KOPT-K1 (cell line): ENCODE results near the gene GPLD1.
A peak's percentile ranks its signal among the peaks of the same experiment; 100 is the strongest.

Experiments
- H3K27ac ChIP-seq: fragments of 200-600 bp; sonication (generic); 2 replicates; pipeline ENCODE4 v1.5.1; 2016; ENCODE audit warnings: antibody characterized with exemption, mild to moderate bottlenecking, low read depth, low read length; ENCODE audit not compliant: poor library complexity, severe bottlenecking
- H3K36me3 ChIP-seq: fragments of 200-600 bp; sonication (generic); 2 replicates; pipeline ENCODE4 v1.5.1; 2017; ENCODE audit warnings: antibody characterized with exemption, mild to moderate bottlenecking, low read length, moderate library complexity; ENCODE audit not compliant: insufficient read depth
- H3K9me3 ChIP-seq: fragments of 200-600 bp; sonication (generic); 2 replicates; pipeline ENCODE4 v1.5.1; 2017; ENCODE audit warnings: antibody characterized with exemption, low read length, mild to moderate bottlenecking; ENCODE audit not compliant: insufficient read depth, poor library complexity, severe bottlenecking

GPLD1 gene, protein sequence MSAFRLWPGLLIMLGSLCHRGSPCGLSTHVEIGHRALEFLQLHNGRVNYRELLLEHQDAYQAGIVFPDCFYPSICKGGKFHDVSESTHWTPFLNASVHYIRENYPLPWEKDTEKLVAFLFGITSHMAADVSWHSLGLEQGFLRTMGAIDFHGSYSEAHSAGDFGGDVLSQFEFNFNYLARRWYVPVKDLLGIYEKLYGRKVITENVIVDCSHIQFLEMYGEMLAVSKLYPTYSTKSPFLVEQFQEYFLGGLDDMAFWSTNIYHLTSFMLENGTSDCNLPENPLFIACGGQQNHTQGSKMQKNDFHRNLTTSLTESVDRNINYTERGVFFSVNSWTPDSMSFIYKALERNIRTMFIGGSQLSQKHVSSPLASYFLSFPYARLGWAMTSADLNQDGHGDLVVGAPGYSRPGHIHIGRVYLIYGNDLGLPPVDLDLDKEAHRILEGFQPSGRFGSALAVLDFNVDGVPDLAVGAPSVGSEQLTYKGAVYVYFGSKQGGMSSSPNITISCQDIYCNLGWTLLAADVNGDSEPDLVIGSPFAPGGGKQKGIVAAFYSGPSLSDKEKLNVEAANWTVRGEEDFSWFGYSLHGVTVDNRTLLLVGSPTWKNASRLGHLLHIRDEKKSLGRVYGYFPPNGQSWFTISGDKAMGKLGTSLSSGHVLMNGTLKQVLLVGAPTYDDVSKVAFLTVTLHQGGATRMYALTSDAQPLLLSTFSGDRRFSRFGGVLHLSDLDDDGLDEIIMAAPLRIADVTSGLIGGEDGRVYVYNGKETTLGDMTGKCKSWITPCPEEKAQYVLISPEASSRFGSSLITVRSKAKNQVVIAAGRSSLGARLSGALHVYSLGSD

DNA sequence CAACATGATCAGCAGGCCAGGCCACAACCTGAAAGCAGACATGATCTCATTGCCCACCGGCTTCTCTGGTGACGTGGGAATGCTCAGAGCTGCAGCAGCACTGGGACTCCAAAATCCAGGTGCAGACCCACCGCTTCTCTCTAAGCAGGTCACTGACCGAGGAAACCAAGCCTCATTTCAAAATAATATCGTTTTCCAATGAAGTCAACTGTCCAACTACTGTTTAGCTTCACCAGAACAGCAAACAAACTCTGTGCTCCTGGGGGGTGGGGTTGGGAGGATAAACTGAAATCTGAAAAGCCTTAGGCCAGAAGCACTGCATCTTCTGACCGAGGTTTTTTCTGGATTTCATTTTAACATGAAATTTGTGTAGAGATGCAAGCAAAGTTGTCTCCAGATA is at the start of gene GPLD1:
TSS of gene GPLD1 (minus strand) at position 109 of the 400 bp plus-strand sequence. CDS start at position 42, 67 bp downstream.
- Histone ChIP-seq H3K27ac (no peak within 1 kb of the TSS), H3K36me3 (no peaks in the 10 kb centered on the region), H3K9me3 (no peaks in the 10 kb centered on the region)

DNA sequence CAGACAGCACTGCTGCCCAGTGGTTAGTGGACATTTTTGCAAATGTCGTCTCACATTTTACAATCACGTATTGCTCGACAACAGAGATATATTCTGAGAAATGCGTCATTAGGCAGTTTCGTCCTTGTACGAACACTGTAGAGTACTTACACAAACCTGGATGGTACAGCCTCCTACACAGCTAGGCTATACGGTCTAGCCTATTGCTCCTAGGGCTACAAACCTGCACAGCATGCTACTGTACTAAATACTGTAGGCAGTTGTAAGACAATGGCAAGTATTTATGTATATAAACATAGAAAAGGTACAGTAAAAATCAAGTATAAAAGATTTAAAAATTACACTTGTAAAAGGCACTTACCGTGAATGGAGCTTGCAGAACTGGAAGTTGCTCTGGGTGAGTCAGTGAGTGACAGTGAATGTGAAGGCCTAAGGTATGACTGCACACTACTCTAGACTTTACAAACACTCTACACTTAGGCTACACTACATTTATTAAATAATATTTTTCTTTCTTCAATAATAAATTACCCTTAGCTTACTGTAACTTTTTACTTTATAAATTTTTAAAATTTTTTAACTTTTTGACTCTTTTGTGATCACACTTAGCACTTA is 48.5 kb upstream of the GPLD1 start:
- Histone ChIP-seq H3K36me3 (peaks cover 24% of the 10 kb centered on the region), H3K27ac (no peak overlapping the region), H3K9me3 (no peaks in the 10 kb centered on the region)

DNA sequence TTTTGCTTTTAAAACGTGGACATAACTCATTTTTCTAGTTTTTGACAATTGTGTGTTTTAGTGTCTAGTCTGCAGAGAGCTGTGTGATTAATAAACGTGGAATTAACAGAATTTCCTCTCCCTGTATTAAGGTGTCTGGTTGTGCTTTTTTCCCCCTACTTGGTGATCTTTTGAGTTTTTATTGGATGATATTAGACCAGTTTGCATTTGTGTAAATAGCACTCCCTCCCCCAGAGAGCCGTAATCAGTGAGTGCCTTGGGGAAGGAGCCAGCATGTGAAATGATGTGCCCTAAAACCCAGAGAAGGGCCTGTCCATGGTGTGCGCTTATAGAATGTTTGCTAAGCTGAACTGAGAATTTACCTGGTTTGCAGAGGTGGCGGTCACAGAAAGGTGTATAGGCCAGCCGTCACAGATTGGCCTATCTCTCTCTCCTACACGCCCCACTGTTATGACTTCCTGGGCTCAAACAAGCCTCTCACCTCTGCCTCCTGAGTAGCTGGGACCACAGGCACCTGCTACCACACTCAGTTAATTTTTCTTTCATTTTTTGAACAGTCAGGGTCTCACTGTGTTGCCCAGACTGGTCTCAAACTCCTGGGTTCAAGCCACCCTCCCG is 47.8 kb upstream of the GPLD1 start:
- no peak overlapping the region for H3K27ac ChIP-seq
- peaks cover 31% of the 10 kb centered on the region for H3K36me3 ChIP-seq
- H3K9me3 ChIP-seq, result no peaks in the 10 kb centered on the region

DNA sequence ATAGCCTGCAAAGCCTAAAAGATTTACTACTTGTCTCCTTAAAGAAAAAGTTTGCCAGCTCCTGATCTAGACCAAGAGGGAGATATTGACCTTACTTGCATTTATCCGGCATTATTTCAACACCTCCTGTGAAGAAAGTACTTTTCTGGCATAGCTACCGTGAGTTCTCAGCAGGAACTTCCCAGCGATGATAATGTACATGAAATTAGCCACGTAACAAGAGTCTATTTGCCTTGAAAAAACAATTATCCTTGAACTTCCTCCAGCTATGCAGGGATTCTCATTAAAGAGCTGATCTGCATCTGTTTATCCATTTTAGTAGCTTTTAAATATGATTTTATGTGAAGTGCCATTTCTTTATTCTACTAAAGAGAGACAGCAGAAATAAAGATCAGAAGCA is 47.1 kb upstream of the GPLD1 start:
- Histone ChIP-seq H3K9me3 (no peaks in the 10 kb centered on the region), H3K27ac (no peak overlapping the region), H3K36me3 (peaks cover 36% of the 10 kb centered on the region)

DNA sequence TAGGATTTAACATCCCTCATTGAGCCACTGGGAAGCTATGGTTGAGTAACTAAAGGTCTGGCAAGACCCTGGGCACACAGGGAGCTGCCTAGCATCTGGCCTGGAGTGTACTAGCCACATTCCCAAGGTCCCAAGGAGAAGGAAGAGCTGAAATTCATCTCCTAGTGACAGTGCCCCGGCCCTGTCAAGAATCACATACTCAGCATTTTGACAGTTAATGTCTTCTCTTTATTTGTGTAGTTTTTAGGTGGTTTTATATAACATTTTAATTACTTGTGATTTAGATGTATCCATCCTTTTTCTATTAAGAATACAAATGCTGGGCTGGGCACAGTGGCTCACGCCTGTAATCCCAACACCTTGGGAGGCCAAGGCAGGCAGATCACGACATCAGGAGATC is 45.8 kb upstream of the GPLD1 start:
- Histone ChIP-seq H3K36me3 (peaks cover 36% of the 10 kb centered on the region), H3K9me3 (no peaks in the 10 kb centered on the region), H3K27ac (no peak overlapping the region)

DNA sequence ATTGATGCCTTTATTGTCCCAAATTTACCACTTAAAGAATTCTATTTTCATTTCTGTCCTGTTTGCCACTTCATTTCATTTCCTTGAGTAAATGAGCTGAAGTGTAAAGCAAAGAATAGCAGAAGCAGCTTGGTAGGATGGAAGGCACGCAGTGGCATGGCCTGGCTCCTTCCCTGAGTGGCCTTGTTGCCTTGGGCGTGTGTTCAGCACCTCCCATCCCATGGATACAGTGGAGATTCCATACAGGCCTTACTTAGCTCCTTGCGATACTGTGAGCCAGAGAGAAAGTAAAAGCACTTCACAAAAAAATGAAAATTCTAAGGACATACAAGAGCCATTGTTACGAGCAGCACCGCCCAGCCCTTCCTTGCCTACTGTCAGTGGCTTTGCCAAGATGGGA is 45.0 kb upstream of the GPLD1 start:
- Histone ChIP-seq H3K9me3 (no peaks in the 10 kb centered on the region), H3K36me3 (peaks cover 36% of the 10 kb centered on the region), H3K27ac (no peak overlapping the region)

DNA sequence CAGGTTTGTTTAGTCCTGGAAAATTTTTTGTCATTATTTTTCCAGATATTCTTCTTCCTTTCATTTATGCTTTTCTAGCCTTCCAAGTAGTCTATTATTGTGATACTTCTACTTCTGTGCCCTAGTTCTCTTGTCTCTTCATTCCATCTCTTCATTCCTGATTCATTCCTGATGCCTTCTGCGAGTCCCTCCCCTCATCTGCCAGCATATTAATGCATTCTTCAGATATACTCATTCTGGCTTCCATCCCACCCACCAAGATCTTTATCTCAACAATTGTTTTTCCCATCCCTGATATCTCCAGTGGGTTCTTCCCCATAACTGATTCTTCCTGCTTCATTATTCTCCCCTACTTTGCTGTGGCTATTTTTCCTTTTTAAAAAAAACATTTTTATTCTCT is 40.6 kb upstream of the GPLD1 start:
- peaks cover 43% of the 10 kb centered on the region for H3K36me3 ChIP-seq
- no peaks in the 10 kb centered on the region for H3K9me3 ChIP-seq
- no peak overlapping the region for H3K27ac ChIP-seq

DNA sequence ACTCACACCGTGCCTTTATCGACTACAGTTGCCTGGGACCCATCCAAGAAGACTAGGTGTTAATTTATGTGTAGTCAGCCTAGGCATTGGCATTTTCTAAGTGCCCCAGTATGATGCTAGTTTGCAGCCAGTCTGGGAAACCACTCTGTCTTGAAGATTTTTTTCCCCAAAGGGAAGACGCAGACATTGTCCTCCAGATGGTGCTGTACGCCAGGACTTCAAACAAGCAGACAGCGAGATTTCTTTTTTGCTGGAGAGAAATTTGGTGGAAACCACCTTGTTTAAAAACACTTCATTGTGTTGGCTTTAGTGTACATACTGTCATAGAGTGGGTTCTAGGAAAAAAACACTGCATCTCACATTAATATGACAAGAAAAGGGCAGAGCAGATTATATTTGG is 35.4 kb upstream of the GPLD1 start:
- no peak overlapping the region for H3K27ac ChIP-seq
- no peaks in the 10 kb centered on the region for H3K9me3 ChIP-seq
- peaks cover 10% of the 10 kb centered on the region; the same call in 1 of the 2 replicates for H3K36me3 ChIP-seq

DNA sequence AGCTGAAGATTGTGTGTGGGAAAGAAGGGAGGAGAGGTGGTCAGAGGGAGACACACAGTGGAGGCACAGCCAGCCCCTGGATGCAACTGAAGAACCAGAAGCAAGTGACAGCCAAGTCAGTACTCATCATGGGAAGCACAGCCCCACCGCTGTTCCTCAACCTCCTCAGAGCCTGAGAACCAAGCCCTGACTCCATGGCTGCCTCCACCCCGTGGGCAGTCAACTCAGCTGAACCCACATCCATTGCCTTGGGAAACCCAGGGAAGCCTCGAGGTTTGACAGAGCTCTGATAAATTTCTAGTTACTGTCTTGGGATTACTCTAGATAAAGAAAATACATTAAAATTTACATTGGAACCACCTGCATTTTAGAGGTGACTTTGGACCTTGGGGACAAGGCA is 35.0 kb upstream of the GPLD1 start:
- Histone ChIP-seq H3K9me3 (no peaks in the 10 kb centered on the region), H3K36me3 (peaks cover 10% of the 10 kb centered on the region; the same call in 1 of the 2 replicates), H3K27ac (no peak overlapping the region)

DNA sequence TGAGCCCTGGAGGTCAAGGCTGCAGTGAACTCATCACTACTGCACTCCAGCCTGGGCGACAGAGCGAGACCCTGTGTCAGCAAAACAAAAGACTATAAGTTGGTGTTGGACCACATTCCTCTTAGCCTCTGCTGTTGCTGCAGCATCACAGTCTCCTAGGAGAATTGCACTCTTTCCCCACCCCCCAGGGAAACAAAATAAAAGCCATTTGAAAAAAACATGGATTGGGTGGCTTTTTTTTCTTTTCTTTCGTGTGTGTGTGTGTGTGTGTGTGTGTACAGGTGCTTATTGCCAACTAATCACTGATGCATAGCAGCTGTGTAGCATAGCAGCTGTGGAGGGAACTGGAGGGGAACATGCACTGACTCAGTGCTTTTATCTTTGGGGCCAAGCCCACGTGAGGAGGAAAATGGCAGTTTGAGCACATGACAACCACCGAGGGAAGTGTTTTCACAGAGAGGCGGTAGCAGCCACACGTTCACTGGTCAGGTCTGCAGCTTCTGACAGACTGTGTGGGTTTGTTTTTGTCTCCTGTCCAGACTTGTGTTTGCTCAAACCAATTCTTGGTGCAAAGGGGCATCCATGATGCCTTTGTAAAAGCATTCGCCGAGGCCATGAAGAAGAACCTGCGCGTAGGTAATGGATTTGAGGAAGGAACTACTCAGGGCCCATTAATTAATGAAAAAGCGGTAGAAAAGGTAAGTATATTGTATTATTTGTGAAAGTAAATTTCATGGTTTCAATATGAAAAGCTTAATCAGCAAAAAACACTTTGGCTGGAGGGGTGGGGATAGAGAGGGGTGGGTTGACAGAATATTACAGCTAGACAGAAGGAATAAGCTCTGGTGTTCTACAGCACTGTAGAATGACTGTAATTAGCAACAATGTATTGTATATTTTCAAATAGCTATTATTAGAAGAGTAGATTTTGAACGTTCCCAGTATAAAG is 33.1 kb upstream of the GPLD1 start:
- Histone ChIP-seq H3K9me3 (no peaks in the 10 kb centered on the region), H3K36me3 (peaks cover 5% of the 10 kb centered on the region; the same call in 1 of the 2 replicates), H3K27ac (peak overlapping the region; percentile 67)

DNA sequence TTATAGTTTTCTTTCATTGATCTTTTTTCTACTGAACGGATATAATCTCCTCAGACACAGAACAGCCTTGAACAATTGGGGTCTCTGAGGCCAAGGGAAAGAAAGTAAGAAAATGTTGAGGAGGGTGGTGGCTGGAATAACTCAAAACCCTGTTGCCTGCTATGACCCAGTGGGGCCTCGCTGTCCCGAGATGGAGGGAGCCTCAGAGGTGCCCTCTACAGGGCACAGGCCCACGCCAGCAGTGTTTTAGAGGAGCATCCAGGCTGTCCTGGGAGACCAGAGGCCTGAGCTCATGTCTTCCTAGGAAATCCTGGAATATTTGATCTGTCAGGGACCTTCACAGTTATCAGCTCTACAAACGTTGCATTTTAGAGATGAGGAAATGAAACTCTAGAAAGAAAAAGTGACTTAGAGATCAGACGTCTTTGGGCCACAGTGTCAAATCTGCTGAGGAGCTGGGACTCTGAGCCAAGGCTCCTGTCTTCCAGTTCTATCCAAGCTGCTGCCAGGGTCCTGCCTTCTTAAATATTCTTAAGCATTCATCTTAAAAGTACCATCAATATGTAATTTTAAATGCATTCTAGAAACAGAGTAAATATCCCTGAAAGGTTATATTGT is 31.7 kb upstream of the GPLD1 start:
- Histone ChIP-seq H3K9me3 (no peaks in the 10 kb centered on the region), H3K27ac (no peak overlapping the region), H3K36me3 (peaks cover 7% of the 10 kb centered on the region; the same call in 1 of the 2 replicates)

DNA sequence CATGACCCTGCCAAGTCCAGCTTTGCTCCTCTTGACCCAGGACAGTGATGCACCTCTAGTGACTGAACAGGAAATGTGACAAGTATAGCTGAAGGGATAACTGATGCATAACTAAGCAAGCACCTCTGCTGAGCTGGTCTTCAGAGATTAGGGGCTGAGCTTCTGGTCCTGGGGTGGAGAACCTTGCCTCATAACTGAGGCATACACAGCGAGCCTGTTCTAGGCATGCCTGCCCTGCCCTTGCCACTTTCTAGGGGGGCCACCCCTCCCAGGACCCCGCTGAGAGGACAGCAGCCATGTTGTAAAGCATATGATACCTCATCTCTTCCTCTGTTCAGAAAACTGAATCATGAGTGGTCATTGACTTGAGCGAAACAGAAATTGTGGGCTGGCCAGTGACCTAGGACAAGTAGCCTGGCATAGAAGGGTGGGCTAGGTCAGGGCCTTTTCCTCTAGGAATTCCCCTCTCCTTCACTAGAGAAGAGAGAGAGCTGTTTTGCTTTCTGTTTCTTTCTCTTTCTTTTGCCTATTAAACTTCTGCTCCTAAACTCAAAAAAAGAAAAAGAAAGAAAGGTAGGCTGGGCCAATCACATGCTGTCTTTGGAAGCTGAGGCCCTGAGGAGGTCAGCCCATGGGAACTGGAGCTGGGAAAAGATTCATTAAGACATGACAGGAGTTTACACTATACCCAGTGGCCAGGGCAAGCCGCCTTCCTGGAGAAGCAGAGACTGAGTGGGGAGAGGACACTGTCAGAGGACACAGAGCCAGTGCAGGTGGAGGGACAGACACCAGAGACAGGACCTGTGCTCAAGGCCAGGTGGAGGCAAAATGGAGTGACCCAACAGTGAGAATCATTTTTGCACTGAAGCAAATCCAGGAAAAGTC is 28.5 kb upstream of the GPLD1 start:
- no peak overlapping the region for H3K27ac ChIP-seq
- no peaks in the 10 kb centered on the region for H3K9me3 ChIP-seq

DNA sequence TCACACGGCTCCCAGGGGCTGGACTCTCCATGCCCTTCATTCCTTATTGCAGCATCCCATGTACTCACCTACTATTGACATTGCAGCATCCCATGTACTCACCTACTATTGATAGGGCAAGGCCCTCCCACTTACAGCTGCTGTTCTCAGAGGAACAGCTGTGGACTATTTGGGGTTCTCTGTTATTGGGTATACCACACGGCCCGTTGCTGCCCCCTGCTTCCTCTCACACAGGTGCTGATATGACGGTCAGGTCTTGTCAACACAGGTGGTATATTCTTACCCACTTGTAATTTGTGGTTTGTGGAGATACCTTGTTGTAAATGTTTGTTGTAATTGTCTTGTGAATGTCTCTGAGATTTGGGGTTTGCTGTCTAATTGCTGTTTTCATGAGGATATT is 24.2 kb upstream of the GPLD1 start:
- peaks cover 40% of the 10 kb centered on the region; the same call in 1 of the 2 replicates for H3K36me3 ChIP-seq
- no peaks in the 10 kb centered on the region for H3K9me3 ChIP-seq
- H3K27ac ChIP-seq, result no peak overlapping the region

More for the DNA sequence above, 28.5 kb upstream of the GPLD1 start:
- peaks cover 32% of the 10 kb centered on the region; the same call in 1 of the 2 replicates for H3K36me3 ChIP-seq
